ENCODE data around the gene PGAP3.
"Not testable (repeated sequence)": the region's sequence is repeated elsewhere in the genome, so short reads cannot be mapped to it uniquely, and the experiment has no call there.

Gene PGAP3, protein sequence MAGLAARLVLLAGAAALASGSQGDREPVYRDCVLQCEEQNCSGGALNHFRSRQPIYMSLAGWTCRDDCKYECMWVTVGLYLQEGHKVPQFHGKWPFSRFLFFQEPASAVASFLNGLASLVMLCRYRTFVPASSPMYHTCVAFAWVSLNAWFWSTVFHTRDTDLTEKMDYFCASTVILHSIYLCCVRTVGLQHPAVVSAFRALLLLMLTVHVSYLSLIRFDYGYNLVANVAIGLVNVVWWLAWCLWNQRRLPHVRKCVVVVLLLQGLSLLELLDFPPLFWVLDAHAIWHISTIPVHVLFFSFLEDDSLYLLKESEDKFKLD

GRCh38 chr17:39687546-39688474 is at the start of gene PGAP3:
PGAP3 (minus strand) TSS chr17:39688057; CDS start chr17:39688014, 43 bp downstream.
- H3K9ac ChIP-seq (ENCODE audit: low read length) = peak within 1 kb of the TSS; percentile 77
- no peaks in the 10 kb centered on the region for H3K9me3 ChIP-seq (ENCODE audit: control insufficient read depth, low read length)
- H3K36me3 ChIP-seq (ENCODE audit: control insufficient read depth, insufficient read depth, low read length) = no peaks in the 10 kb centered on the region
- H3K4me3 ChIP-seq (ENCODE audit: low read length) = peak within 1 kb of the TSS; percentile 62
- no peaks in the 10 kb centered on the region for H3K27me3 ChIP-seq (ENCODE audit: control insufficient read depth, insufficient read depth, low read length)
- peaks cover 21% of the 10 kb centered on the region for H3K4me1 ChIP-seq (ENCODE audit: control insufficient read depth, insufficient read depth, low read length)

DNA sequence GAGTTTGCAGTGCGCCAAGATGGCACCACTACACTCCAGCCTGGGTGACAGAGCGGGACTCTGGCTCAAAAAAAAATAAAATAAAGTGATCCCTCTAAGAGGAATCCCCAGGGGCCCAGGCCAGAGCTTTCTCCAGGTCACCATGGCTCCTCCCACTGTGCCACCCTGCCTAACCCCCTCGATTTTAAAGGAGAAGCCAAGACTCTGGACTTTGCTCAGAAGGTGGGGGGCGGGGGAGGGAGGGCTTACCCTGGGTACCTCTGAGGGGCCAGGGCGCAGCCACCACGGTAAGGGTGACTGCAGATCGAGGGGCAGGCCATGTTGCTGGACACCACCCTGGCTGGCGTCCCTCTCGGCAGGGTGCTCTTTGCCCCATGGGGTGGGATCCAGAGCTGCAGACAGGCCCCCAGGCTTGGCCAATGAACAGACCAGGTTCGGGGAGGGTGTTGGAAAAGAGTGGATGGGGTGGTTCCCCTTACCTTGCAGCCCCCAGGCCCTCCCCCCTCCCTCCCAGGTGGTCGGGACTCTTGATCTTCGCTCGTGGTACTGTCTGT is 49.4 kb upstream of the PGAP3 start:
- Histone ChIP-seq H3K9me3 (ENCODE audit: control insufficient read depth, low read length) (no peaks in the 10 kb centered on the region), H3K27me3 (ENCODE audit: control insufficient read depth, insufficient read depth, low read length) (peaks cover 15% of the 10 kb centered on the region), H3K9ac (ENCODE audit: low read length) (peak overlapping the region; percentile 93), H3K36me3 (ENCODE audit: control insufficient read depth, insufficient read depth, low read length) (no peaks in the 10 kb centered on the region), H3K4me1 (ENCODE audit: control insufficient read depth, insufficient read depth, low read length) (peaks cover 34% of the 10 kb centered on the region), H3K4me3 (ENCODE audit: low read length) (no peak overlapping the region)

- peak overlapping the region; percentile 93 for H3K9ac ChIP-seq (ENCODE audit: low read length)
- H3K4me1 ChIP-seq (ENCODE audit: control insufficient read depth, insufficient read depth, low read length) = peaks cover 34% of the 10 kb centered on the region
- H3K4me3 ChIP-seq (ENCODE audit: low read length) = no peak overlapping the region
- H3K27me3 ChIP-seq (ENCODE audit: control insufficient read depth, insufficient read depth, low read length) = peaks cover 15% of the 10 kb centered on the region
- H3K36me3 ChIP-seq (ENCODE audit: control insufficient read depth, insufficient read depth, low read length) = no peaks in the 10 kb centered on the region
- no peaks in the 10 kb centered on the region for H3K9me3 ChIP-seq (ENCODE audit: control insufficient read depth, low read length)
These were observed 48.7 kb upstream of the PGAP3 start for GRCh38 chr17:39736319-39737165.

DNA sequence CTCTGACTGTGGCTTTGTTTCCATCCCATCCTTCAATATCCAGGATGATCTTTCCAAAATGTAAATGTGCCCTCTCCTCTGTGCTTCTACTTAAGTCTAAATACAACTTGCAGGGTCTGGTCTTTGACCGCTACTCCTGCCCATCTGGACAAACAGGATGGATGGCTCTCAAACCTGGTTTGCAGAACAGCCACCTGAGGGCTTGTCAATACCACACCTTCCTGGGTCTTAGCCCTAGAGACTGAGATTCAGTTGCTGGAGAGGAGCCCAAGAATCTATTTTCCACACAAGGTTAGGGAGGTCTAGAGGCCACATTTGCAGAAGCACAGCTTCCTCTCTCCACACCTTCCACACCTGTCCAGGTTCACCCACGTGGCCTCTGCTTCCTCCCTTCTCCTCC is 48.0 kb upstream of the PGAP3 start:
- Histone ChIP-seq H3K4me1 (ENCODE audit: control insufficient read depth, insufficient read depth, low read length) (peaks cover 31% of the 10 kb centered on the region), H3K36me3 (ENCODE audit: control insufficient read depth, insufficient read depth, low read length) (no peaks in the 10 kb centered on the region), H3K27me3 (ENCODE audit: control insufficient read depth, insufficient read depth, low read length) (peaks cover 15% of the 10 kb centered on the region), H3K9ac (ENCODE audit: low read length) (no peak overlapping the region), H3K9me3 (ENCODE audit: control insufficient read depth, low read length) (no peaks in the 10 kb centered on the region), H3K4me3 (ENCODE audit: low read length) (no peak overlapping the region)

GRCh38 chr17:39732586-39732985 is 44.7 kb upstream of the PGAP3 start:
- Histone ChIP-seq H3K27me3 (ENCODE audit: control insufficient read depth, insufficient read depth, low read length) (no peaks in the 10 kb centered on the region), H3K4me3 (ENCODE audit: low read length) (no peak overlapping the region), H3K9me3 (ENCODE audit: control insufficient read depth, low read length) (no peaks in the 10 kb centered on the region), H3K9ac (ENCODE audit: low read length) (no peak overlapping the region), H3K4me1 (ENCODE audit: control insufficient read depth, insufficient read depth, low read length) (peaks cover 32% of the 10 kb centered on the region), H3K36me3 (ENCODE audit: control insufficient read depth, insufficient read depth, low read length) (peaks cover 6% of the 10 kb centered on the region)

GRCh38 chr17:39730095-39730921 is 42.5 kb upstream of the PGAP3 start, which contains the start of gene MIEN1:
MIEN1 (minus strand) TSS chr17:39730532; CDS start chr17:39730495, 37 bp downstream.
- no peaks in the 10 kb centered on the region for H3K27me3 ChIP-seq (ENCODE audit: control insufficient read depth, insufficient read depth, low read length)
- H3K9me3 ChIP-seq (ENCODE audit: control insufficient read depth, low read length) = no peaks in the 10 kb centered on the region
- H3K9ac ChIP-seq (ENCODE audit: low read length) = peak within 1 kb of the TSS; percentile 71
- peaks cover 15% of the 10 kb centered on the region for H3K4me1 ChIP-seq (ENCODE audit: control insufficient read depth, insufficient read depth, low read length)
- H3K36me3 ChIP-seq (ENCODE audit: control insufficient read depth, insufficient read depth, low read length) = peaks cover 14% of the 10 kb centered on the region
- H3K4me3 ChIP-seq (ENCODE audit: low read length) = peak within 1 kb of the TSS; percentile 72

DNA sequence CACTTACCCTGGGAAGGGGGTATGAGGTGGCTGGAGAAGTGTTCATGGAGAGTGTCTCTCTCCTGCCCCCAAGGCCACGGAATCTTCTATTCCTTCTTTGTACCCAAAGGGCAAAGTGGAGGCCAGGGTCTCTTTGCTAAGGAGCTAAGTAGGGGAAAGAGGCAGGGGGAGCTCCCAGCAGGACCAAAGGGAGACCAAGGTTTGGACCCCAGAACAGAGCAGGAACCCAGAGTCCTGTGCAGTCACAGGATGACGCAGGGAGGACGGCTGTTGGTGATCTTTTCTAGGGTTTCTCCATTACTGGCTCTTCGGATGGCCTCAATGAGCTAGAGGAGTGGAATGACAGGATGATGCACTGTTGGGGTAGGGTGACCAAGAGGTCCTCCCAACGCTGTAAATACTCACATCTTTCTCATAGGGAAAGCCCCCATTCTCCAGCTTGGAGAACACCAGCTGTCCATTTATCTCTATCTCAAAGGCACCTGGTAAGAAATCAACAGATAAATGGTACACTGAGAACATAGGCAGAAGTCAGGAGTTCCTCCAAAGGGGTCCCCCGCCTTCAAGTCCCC is 41.5 kb upstream of the PGAP3 start:
- H3K9ac ChIP-seq (ENCODE audit: low read length) = peak overlapping the region; percentile 71
- H3K9me3 ChIP-seq (ENCODE audit: control insufficient read depth, low read length) = no peaks in the 10 kb centered on the region
- no peaks in the 10 kb centered on the region for H3K27me3 ChIP-seq (ENCODE audit: control insufficient read depth, insufficient read depth, low read length)
- peaks cover 23% of the 10 kb centered on the region for H3K36me3 ChIP-seq (ENCODE audit: control insufficient read depth, insufficient read depth, low read length)
- H3K4me3 ChIP-seq (ENCODE audit: low read length) = peak overlapping the region; percentile 72
- H3K4me1 ChIP-seq (ENCODE audit: control insufficient read depth, insufficient read depth, low read length) = peaks cover 15% of the 10 kb centered on the region

- Histone ChIP-seq H3K9ac (ENCODE audit: low read length) (no peak overlapping the region), H3K36me3 (ENCODE audit: control insufficient read depth, insufficient read depth, low read length) (peaks cover 23% of the 10 kb centered on the region), H3K9me3 (ENCODE audit: control insufficient read depth, low read length) (no peaks in the 10 kb centered on the region), H3K27me3 (ENCODE audit: control insufficient read depth, insufficient read depth, low read length) (no peaks in the 10 kb centered on the region), H3K4me3 (ENCODE audit: low read length) (no peak overlapping the region), H3K4me1 (ENCODE audit: control insufficient read depth, insufficient read depth, low read length) (peaks cover 21% of the 10 kb centered on the region)
These were observed 39.7 kb upstream of the PGAP3 start for GRCh38 chr17:39727556-39727955.

GRCh38 chr17:39726617-39727016 is 38.8 kb upstream of the PGAP3 start:
- no peaks in the 10 kb centered on the region for H3K27me3 ChIP-seq (ENCODE audit: control insufficient read depth, insufficient read depth, low read length)
- peaks cover 23% of the 10 kb centered on the region for H3K36me3 ChIP-seq (ENCODE audit: control insufficient read depth, insufficient read depth, low read length)
- H3K9me3 ChIP-seq (ENCODE audit: control insufficient read depth, low read length) = no peaks in the 10 kb centered on the region
- H3K4me3 ChIP-seq (ENCODE audit: low read length) = no peak overlapping the region
- H3K4me1 ChIP-seq (ENCODE audit: control insufficient read depth, insufficient read depth, low read length) = peaks cover 21% of the 10 kb centered on the region
- H3K9ac ChIP-seq (ENCODE audit: low read length) = no peak overlapping the region

DNA sequence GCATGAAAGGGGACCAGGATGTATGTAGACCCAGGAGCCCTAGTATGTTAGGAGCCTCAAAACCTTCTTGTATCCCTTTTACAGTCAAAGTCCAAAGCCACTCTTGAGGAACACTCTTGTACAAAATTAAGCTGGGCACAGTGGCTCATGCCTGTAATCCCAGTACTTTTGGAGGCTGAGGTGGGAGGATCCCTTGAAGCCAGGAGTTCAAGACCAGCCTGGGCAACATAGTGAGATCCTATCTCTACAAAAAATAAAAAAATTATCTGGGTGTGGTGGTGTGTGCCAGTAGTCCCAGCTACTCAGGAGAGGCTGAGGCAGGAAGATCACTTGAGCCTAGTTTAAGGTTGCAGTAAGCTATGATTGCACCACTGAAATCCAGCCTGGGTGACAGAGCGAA is 38.1 kb upstream of the PGAP3 start:
- not testable (repeated sequence) for H3K9ac ChIP-seq (ENCODE audit: low read length); H3K4me3 ChIP-seq (ENCODE audit: low read length); H3K27me3 ChIP-seq (ENCODE audit: control insufficient read depth, insufficient read depth, low read length); H3K9me3 ChIP-seq (ENCODE audit: control insufficient read depth, low read length)
- H3K36me3 ChIP-seq (ENCODE audit: control insufficient read depth, insufficient read depth, low read length) = peaks cover 23% of the 10 kb centered on the region
- peaks cover 21% of the 10 kb centered on the region for H3K4me1 ChIP-seq (ENCODE audit: control insufficient read depth, insufficient read depth, low read length)

All from mucosa of stomach (tissue), 1 donor.